ENCODE measurements around the gene EXOC2.

The EXOC2 gene

GRCh38 chr6:549906-550305 is 143.0 kb downstream of the EXOC2 start:
- no peaks in the 10 kb centered on the region for H3K27me3 ChIP-seq (ENCODE audit: control insufficient read depth, insufficient read depth, low read length)
- H3K4me1 ChIP-seq (ENCODE audit: control insufficient read depth, insufficient read depth, low read length) = peaks cover 17% of the 10 kb centered on the region
- no peak overlapping the region for H3K27ac ChIP-seq (ENCODE audit: low read depth, low read length)
- no peak overlapping the region for H3K9ac ChIP-seq (ENCODE audit: low read length)
- H3K9me3 ChIP-seq (ENCODE audit: control insufficient read depth, insufficient read depth, low read depth, low read length) = no peaks in the 10 kb centered on the region
- no peak overlapping the region for H3K4me3 ChIP-seq (ENCODE audit: low read depth, low read length)
- peaks cover 34% of the 10 kb centered on the region for H3K36me3 ChIP-seq (ENCODE audit: control insufficient read depth, insufficient read depth, low read length)

DNA sequence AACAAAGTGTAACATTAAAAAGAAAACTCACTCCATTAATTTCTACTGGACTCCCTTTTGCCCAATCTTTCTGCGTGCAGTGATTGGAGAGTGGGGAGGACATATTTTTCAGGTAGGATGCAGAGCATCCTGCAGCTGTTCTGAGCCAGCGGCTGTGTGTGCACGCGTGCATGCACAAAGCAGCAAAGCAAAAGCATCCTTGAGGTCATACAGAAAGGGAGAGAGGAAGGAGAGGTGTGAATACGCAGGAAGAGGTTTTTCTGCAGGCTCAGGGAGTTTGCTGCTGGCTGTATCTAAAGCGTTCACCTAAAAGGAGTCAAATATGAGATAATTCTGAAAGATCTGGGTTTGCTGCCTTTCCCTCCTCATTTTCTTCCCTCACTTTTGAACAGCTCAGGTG is 144.4 kb downstream of the EXOC2 start:
- peaks cover 36% of the 10 kb centered on the region for H3K36me3 ChIP-seq (ENCODE audit: control insufficient read depth, insufficient read depth, low read length)
- H3K9ac ChIP-seq (ENCODE audit: low read length) = no peak overlapping the region

DNA sequence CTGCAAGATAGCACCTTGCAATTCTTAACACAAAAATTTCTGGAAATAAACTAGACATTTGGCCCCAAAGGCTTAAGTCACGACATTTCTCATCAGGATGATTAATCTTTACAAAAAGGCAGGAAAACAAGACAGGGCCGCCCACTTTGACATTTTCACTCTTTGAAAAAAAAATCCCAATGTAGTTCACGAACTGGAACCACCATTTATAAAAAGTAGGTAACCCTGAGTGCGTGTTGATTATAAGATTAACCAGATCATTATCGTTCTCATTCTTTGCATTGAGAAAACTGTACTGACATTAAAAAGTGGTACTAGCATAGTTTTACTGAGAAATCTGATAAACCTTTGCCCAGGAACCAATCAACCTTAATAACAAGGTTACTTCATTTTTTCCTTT is 144.8 kb downstream of the EXOC2 start:
- Histone ChIP-seq H3K27me3 (ENCODE audit: control insufficient read depth, insufficient read depth, low read length) (no peaks in the 10 kb centered on the region), H3K9me3 (ENCODE audit: control insufficient read depth, insufficient read depth, low read depth, low read length) (no peaks in the 10 kb centered on the region), H3K27ac (ENCODE audit: low read depth, low read length) (no peak overlapping the region), H3K9ac (ENCODE audit: low read length) (no peak overlapping the region), H3K36me3 (ENCODE audit: control insufficient read depth, insufficient read depth, low read length) (peaks cover 36% of the 10 kb centered on the region), H3K4me3 (ENCODE audit: low read depth, low read length) (no peak overlapping the region), H3K4me1 (ENCODE audit: control insufficient read depth, insufficient read depth, low read length) (peaks cover 17% of the 10 kb centered on the region)

More for the DNA sequence above, 144.4 kb downstream of the EXOC2 start:
- no peaks in the 10 kb centered on the region for H3K27me3 ChIP-seq (ENCODE audit: control insufficient read depth, insufficient read depth, low read length)
- no peaks in the 10 kb centered on the region for H3K9me3 ChIP-seq (ENCODE audit: control insufficient read depth, insufficient read depth, low read depth, low read length)
- peaks cover 17% of the 10 kb centered on the region for H3K4me1 ChIP-seq (ENCODE audit: control insufficient read depth, insufficient read depth, low read length)
- H3K4me3 ChIP-seq (ENCODE audit: low read depth, low read length) = no peak overlapping the region
- no peak overlapping the region for H3K27ac ChIP-seq (ENCODE audit: low read depth, low read length)

- Histone ChIP-seq H3K27ac (ENCODE audit: low read depth, low read length) (no peak overlapping the region), H3K36me3 (ENCODE audit: control insufficient read depth, insufficient read depth, low read length) (peaks cover 47% of the 10 kb centered on the region), H3K27me3 (ENCODE audit: control insufficient read depth, insufficient read depth, low read length) (no peaks in the 10 kb centered on the region), H3K9ac (ENCODE audit: low read length) (no peak overlapping the region), H3K4me3 (ENCODE audit: low read depth, low read length) (no peak overlapping the region), H3K9me3 (ENCODE audit: control insufficient read depth, insufficient read depth, low read depth, low read length) (0 out of 2 replicates have a peak, but pooled peaks cover 5% of the 10 kb centered on the region), H3K4me1 (ENCODE audit: control insufficient read depth, insufficient read depth, low read length) (no peaks in the 10 kb centered on the region)
Measured at GRCh38 chr6:540490-540889, 152.4 kb downstream of the EXOC2 start.

- no peaks in the 10 kb centered on the region for H3K27me3 ChIP-seq (ENCODE audit: control insufficient read depth, insufficient read depth, low read length)
- H3K4me1 ChIP-seq (ENCODE audit: control insufficient read depth, insufficient read depth, low read length) = no peaks in the 10 kb centered on the region
- H3K9ac ChIP-seq (ENCODE audit: low read length) = no peak overlapping the region
- no peak overlapping the region for H3K4me3 ChIP-seq (ENCODE audit: low read depth, low read length)
- H3K9me3 ChIP-seq (ENCODE audit: control insufficient read depth, insufficient read depth, low read depth, low read length) = 0 out of 2 replicates have a peak, but pooled peaks cover 5% of the 10 kb centered on the region
- no peak overlapping the region for H3K27ac ChIP-seq (ENCODE audit: low read depth, low read length)
- H3K36me3 ChIP-seq (ENCODE audit: control insufficient read depth, insufficient read depth, low read length) = peaks cover 27% of the 10 kb centered on the region
Measured at GRCh38 chr6:537114-537513, 155.8 kb downstream of the EXOC2 start.

- H3K27ac ChIP-seq (ENCODE audit: low read depth, low read length) = no peak overlapping the region
- H3K27me3 ChIP-seq (ENCODE audit: control insufficient read depth, insufficient read depth, low read length) = no peaks in the 10 kb centered on the region
- no peaks in the 10 kb centered on the region for H3K4me1 ChIP-seq (ENCODE audit: control insufficient read depth, insufficient read depth, low read length)
- no peaks in the 10 kb centered on the region for H3K9me3 ChIP-seq (ENCODE audit: control insufficient read depth, insufficient read depth, low read depth, low read length)
- no peak overlapping the region for H3K4me3 ChIP-seq (ENCODE audit: low read depth, low read length)
- no peak overlapping the region for H3K9ac ChIP-seq (ENCODE audit: low read length)
- peaks cover 28% of the 10 kb centered on the region for H3K36me3 ChIP-seq (ENCODE audit: control insufficient read depth, insufficient read depth, low read length)
Measured at GRCh38 chr6:530425-530824, 162.5 kb downstream of the EXOC2 start.

DNA sequence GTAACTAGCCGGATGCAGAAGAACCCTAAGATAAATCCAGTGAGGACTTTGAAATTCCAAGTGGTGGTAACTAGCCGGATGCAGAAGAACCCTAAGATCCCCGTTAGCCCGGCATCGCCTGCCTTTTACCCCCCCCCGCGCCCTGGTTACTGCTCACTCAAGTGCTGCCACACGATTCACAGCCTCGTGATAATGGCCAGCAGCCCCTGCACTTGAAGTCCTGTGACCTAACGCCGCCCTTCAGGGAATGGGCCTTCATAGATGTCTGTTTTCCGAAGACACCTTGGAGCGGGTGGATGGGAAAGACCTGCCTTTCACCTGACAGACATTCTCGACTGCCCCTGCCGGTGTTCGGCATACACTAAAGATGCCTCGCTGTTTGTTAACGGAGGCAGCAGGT is 163.9 kb downstream of the EXOC2 start:
- no peaks in the 10 kb centered on the region for H3K4me1 ChIP-seq (ENCODE audit: control insufficient read depth, insufficient read depth, low read length)
- H3K9ac ChIP-seq (ENCODE audit: low read length) = no peak overlapping the region
- peaks cover 28% of the 10 kb centered on the region for H3K36me3 ChIP-seq (ENCODE audit: control insufficient read depth, insufficient read depth, low read length)
- no peak overlapping the region for H3K27ac ChIP-seq (ENCODE audit: low read depth, low read length)
- no peak overlapping the region for H3K4me3 ChIP-seq (ENCODE audit: low read depth, low read length)
- H3K9me3 ChIP-seq (ENCODE audit: control insufficient read depth, insufficient read depth, low read depth, low read length) = no peaks in the 10 kb centered on the region
- no peaks in the 10 kb centered on the region for H3K27me3 ChIP-seq (ENCODE audit: control insufficient read depth, insufficient read depth, low read length)

DNA sequence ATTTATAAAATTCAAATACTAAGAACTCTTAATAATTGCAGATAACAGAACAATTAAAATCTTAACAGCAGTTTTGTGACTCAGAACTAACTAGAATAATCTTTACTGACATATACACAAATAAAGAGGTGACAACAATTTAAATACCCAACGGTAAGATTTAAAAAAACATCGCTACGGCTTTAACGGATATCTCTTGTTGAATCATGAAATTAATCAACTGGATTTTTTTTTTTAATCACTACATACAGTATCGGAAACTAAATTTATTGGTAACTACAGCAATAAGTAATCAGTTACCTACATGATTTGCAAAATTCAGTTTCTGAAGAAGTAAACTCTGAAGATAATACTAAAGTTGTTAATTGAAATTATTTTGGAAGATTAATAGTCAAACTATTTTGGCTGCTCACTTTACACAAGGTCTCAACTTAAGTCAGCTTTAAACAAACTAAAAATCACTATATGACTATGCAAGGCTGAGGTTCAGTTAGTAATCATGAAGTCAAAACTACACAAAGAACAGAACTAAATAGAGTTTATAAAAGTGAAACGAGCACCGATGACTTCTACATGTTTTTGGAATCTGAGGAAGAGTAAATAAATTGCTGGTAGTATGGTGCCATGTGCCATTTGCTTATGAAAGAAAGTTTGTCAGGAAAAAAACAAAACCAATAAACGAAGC is 164.8 kb downstream of the EXOC2 start:
- no peaks in the 10 kb centered on the region for H3K27me3 ChIP-seq (ENCODE audit: control insufficient read depth, insufficient read depth, low read length)
- no peaks in the 10 kb centered on the region for H3K9me3 ChIP-seq (ENCODE audit: control insufficient read depth, insufficient read depth, low read depth, low read length)
- H3K36me3 ChIP-seq (ENCODE audit: control insufficient read depth, insufficient read depth, low read length) = peaks cover 28% of the 10 kb centered on the region
- no peak overlapping the region for H3K9ac ChIP-seq (ENCODE audit: low read length)
- H3K4me3 ChIP-seq (ENCODE audit: low read depth, low read length) = no peak overlapping the region
- H3K27ac ChIP-seq (ENCODE audit: low read depth, low read length) = no peak overlapping the region
- H3K4me1 ChIP-seq (ENCODE audit: control insufficient read depth, insufficient read depth, low read length) = no peaks in the 10 kb centered on the region

DNA sequence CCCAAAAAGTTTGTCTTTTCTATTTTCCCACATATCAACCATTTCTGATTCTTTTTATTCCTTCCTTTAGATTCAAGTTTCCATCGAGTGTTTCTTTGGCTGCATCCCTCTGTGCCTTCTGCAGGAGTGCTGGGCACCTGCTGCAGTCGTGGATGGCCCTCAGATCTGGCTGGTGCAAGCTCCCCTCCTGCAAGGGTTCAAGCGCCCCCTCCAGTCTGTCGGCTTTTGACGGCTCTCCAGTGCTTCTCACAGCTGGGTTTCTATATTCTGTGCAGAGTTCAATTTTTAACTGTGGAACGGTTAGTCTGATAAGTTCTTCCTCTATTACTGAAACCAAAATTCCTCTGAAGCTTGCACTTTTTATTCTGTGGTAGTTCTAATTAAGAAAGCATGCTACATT is 168.1 kb downstream of the EXOC2 start:
- no peak overlapping the region for H3K4me3 ChIP-seq (ENCODE audit: low read depth, low read length)
- no peaks in the 10 kb centered on the region for H3K4me1 ChIP-seq (ENCODE audit: control insufficient read depth, insufficient read depth, low read length)
- no peak overlapping the region for H3K9ac ChIP-seq (ENCODE audit: low read length)
- H3K36me3 ChIP-seq (ENCODE audit: control insufficient read depth, insufficient read depth, low read length) = peaks cover 34% of the 10 kb centered on the region
- H3K27ac ChIP-seq (ENCODE audit: low read depth, low read length) = no peak overlapping the region
- no peaks in the 10 kb centered on the region for H3K27me3 ChIP-seq (ENCODE audit: control insufficient read depth, insufficient read depth, low read length)
- peaks cover 7% of the 10 kb centered on the region for H3K9me3 ChIP-seq (ENCODE audit: control insufficient read depth, insufficient read depth, low read depth, low read length)

- H3K27ac ChIP-seq (ENCODE audit: low read depth, low read length) = no peak overlapping the region
- H3K36me3 ChIP-seq (ENCODE audit: control insufficient read depth, insufficient read depth, low read length) = peaks cover 24% of the 10 kb centered on the region
- H3K9ac ChIP-seq (ENCODE audit: low read length) = no peak overlapping the region
- H3K4me1 ChIP-seq (ENCODE audit: control insufficient read depth, insufficient read depth, low read length) = 0 out of 2 replicates have a peak, but pooled peaks cover under 1% of the 10 kb centered on the region
- peaks cover 7% of the 10 kb centered on the region for H3K9me3 ChIP-seq (ENCODE audit: control insufficient read depth, insufficient read depth, low read depth, low read length)
- no peak overlapping the region for H3K4me3 ChIP-seq (ENCODE audit: low read depth, low read length)
- no peaks in the 10 kb centered on the region for H3K27me3 ChIP-seq (ENCODE audit: control insufficient read depth, insufficient read depth, low read length)
Measured at GRCh38 chr6:520820-521219, 172.1 kb downstream of the EXOC2 start.

GRCh38 chr6:518218-518617 is 174.7 kb downstream of the EXOC2 start:
- Histone ChIP-seq H3K27ac (ENCODE audit: low read depth, low read length) (no peak overlapping the region), H3K27me3 (ENCODE audit: control insufficient read depth, insufficient read depth, low read length) (no peaks in the 10 kb centered on the region), H3K9me3 (ENCODE audit: control insufficient read depth, insufficient read depth, low read depth, low read length) (peaks cover 7% of the 10 kb centered on the region), H3K4me1 (ENCODE audit: control insufficient read depth, insufficient read depth, low read length) (peaks cover 15% of the 10 kb centered on the region), H3K36me3 (ENCODE audit: control insufficient read depth, insufficient read depth, low read length) (peaks cover 21% of the 10 kb centered on the region), H3K9ac (ENCODE audit: low read length) (no peak overlapping the region), H3K4me3 (ENCODE audit: low read depth, low read length) (no peak overlapping the region)

All from HUES6 (cell line).